ENCODE results near the gene ONECUT3.

ONECUT3 gene

GRCh38 chr19:1819341-1820255 lies 66.3 kb downstream of the ONECUT3 start:
- Histone ChIP-seq H3K79me2 (ENCODE audit: insufficient read depth, low read length) (no peaks in the 10 kb centered on the region), H3K4me1 (ENCODE audit: insufficient read depth, low read length, poor library complexity, severe bottlenecking) (no peaks in the 10 kb centered on the region), H3K9me3 (ENCODE audit: insufficient read depth, low read depth, low read length) (no peaks in the 10 kb centered on the region), H3F3A (ENCODE audit: low read depth) (no peaks in the 10 kb centered on the region), H4K20me1 (ENCODE audit: insufficient read depth, low read length, poor library complexity, severe bottlenecking) (no peaks in the 10 kb centered on the region), H3K4me3 (ENCODE audit: low read length, poor library complexity, severe bottlenecking) (no peak overlapping the region), H3K9me2 (replicated peaks; ENCODE audit: low read depth, low read length) (no peaks in the 10 kb centered on the region), H3K4me2 (ENCODE audit: low read depth, low read length, poor library complexity, severe bottlenecking) (no peak overlapping the region), H3K27me3 (ENCODE audit: insufficient read depth, low read length, poor library complexity, severe bottlenecking) (no peaks in the 10 kb centered on the region), H3K9ac (ENCODE audit: low read depth, low read length, poor library complexity, severe bottlenecking) (no peak overlapping the region), H2AFZ (ENCODE audit: low read length) (no peak overlapping the region), H3K36me3 (ENCODE audit: insufficient read depth, low read length) (peaks cover 49% of the 10 kb centered on the region; the same call in 1 of the 2 replicates)
- TF ChIP-seq CTCF (conservative IDR thresholded peaks at IDR 0.05; ENCODE audit: low read length) (no peak), EZH2phosphoT487 (IDR thresholded peaks at IDR 0.05; ENCODE audit: borderline replicate concordance) (no peak)

DNA sequence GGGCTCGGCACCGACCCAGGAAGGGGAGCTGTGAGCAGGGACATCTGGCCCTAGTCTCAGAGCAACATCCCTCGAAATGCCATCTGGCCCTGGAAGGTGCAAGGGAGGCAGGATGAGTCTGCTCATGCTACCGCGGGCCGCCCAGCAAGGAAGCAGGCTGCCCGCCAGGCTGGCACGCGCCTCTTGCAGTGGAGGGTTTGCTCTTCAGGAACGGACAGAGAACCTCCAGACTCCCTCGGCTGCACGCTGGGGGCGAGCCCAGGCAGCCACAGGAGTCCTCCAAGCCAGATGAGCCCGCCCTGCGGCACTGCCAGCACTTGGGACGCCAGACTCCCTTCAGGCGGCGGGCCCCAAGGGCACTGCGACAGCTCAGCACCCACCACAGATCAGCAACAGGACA lies 68.9 kb downstream of the ONECUT3 start:
- no peaks in the 10 kb centered on the region for H3K4me1 ChIP-seq (ENCODE audit: insufficient read depth, low read length, poor library complexity, severe bottlenecking)
- H3K9me2 ChIP-seq (replicated peaks; ENCODE audit: low read depth, low read length): no peaks in the 10 kb centered on the region
- no peak overlapping the region for H3K4me3 ChIP-seq (ENCODE audit: low read length, poor library complexity, severe bottlenecking)
- H2AFZ ChIP-seq (ENCODE audit: low read length): no peak overlapping the region
- H3K4me2 ChIP-seq (ENCODE audit: low read depth, low read length, poor library complexity, severe bottlenecking): no peak overlapping the region
- TF ChIP-seq EZH2phosphoT487 (IDR thresholded peaks at IDR 0.05; ENCODE audit: borderline replicate concordance): no peak
- no peak for TF ChIP-seq CTCF (conservative IDR thresholded peaks at IDR 0.05; ENCODE audit: low read length)
- H3K36me3 ChIP-seq (ENCODE audit: insufficient read depth, low read length): peaks cover 47% of the 10 kb centered on the region; the same call in 1 of the 2 replicates
- H3K9ac ChIP-seq (ENCODE audit: low read depth, low read length, poor library complexity, severe bottlenecking): no peak overlapping the region
- H4K20me1 ChIP-seq (ENCODE audit: insufficient read depth, low read length, poor library complexity, severe bottlenecking): peaks cover 8% of the 10 kb centered on the region
- H3K27me3 ChIP-seq (ENCODE audit: insufficient read depth, low read length, poor library complexity, severe bottlenecking): no peaks in the 10 kb centered on the region
- no peaks in the 10 kb centered on the region for H3K79me2 ChIP-seq (ENCODE audit: insufficient read depth, low read length)
- no peaks in the 10 kb centered on the region for H3F3A ChIP-seq (ENCODE audit: low read depth)
- H3K9me3 ChIP-seq (ENCODE audit: insufficient read depth, low read depth, low read length): no peaks in the 10 kb centered on the region

DNA sequence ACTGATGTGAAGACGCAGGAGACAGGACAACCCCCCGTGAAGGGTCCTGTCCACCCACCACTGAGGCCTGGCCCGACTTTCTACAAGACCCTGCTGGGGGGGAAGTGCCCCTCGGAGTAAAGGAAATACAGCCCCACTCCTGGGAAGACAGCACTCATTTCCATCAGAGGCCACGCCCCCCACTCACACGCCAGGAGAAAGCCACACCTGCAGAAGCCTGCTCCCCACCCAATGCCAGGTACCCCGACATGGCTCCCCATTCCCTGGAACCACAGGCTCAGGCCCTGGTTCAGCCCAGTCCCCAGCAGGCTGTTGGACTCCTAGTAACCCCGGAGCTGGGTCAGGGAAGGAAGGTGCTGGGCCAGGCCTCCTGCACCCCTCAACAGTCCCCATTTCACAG lies 69.7 kb downstream of the ONECUT3 start:
- TF ChIP-seq CTCF (conservative IDR thresholded peaks at IDR 0.05; ENCODE audit: low read length) (no peak), EZH2phosphoT487 (IDR thresholded peaks at IDR 0.05; ENCODE audit: borderline replicate concordance) (no peak)

More for the DNA sequence above, 69.7 kb downstream of the ONECUT3 start:
- peaks cover 44% of the 10 kb centered on the region; the same call in 1 of the 2 replicates for H3K36me3 ChIP-seq (ENCODE audit: insufficient read depth, low read length)
- H3K9me2 ChIP-seq (replicated peaks; ENCODE audit: low read depth, low read length): no peaks in the 10 kb centered on the region
- no peak overlapping the region for H3K4me3 ChIP-seq (ENCODE audit: low read length, poor library complexity, severe bottlenecking)
- no peak overlapping the region for H3K9ac ChIP-seq (ENCODE audit: low read depth, low read length, poor library complexity, severe bottlenecking)
- no peaks in the 10 kb centered on the region for H3F3A ChIP-seq (ENCODE audit: low read depth)
- no peaks in the 10 kb centered on the region for H3K4me1 ChIP-seq (ENCODE audit: insufficient read depth, low read length, poor library complexity, severe bottlenecking)
- no peaks in the 10 kb centered on the region for H3K79me2 ChIP-seq (ENCODE audit: insufficient read depth, low read length)
- no peaks in the 10 kb centered on the region for H3K27me3 ChIP-seq (ENCODE audit: insufficient read depth, low read length, poor library complexity, severe bottlenecking)
- H4K20me1 ChIP-seq (ENCODE audit: insufficient read depth, low read length, poor library complexity, severe bottlenecking): peaks cover 8% of the 10 kb centered on the region
- H2AFZ ChIP-seq (ENCODE audit: low read length): no peak overlapping the region
- no peaks in the 10 kb centered on the region for H3K9me3 ChIP-seq (ENCODE audit: insufficient read depth, low read depth, low read length)
- no peak overlapping the region for H3K4me2 ChIP-seq (ENCODE audit: low read depth, low read length, poor library complexity, severe bottlenecking)

All from Loucy (cell line).